ENCODE results near the gene ACTL10. TPM values are rescaled to one million over a fixed set of nuclear protein-coding genes. Genes with fewer than 3 reads are reported as not detected.

ACTL10 gene
- total and polyA plus RNA-seq, 2 donors (not counting 1 experiment from before 2014, with no cell fraction given) = 1.2 to 6.3 TPM

GRCh38 chr20:33685328-33686099 lies 18.8 kb downstream of the ACTL10 start:
- no peaks in the 10 kb centered on the region for H3K27me3 ChIP-seq (replicated peaks in 1 of 4; ENCODE audit: control extremely low read depth in 1 of 4, control insufficient read depth in 3 of 4, insufficient read depth in 4 of 4, low read length in 3 of 4)
- peaks cover 17 to 23% of the 10 kb centered on the region in 2 donors for H3K4me1 ChIP-seq (ENCODE audit: control insufficient read depth in 2 of 2, insufficient read depth in 2 of 2, low read length in 2 of 2)
- WGBS (ENCODE audit: insufficient coverage) = under 1% methylated on average over 53 of the region's 53 CpGs
- intact Hi-C loops (cut with micrococcal nuclease) = loop anchor here (1.0 kb wide), 6 partner anchors 11 to 276 kb away; partner anchors contain the start of genes ACTL10, CHMP4B, NECAB3 and PXMP4
- no peaks in the 10 kb centered on the region for H3K27me3 Mint-ChIP-seq
- H3K4me3 Mint-ChIP-seq = peak overlapping the region; percentile 81
- no peaks in the 10 kb centered on the region for H3K9me3 Mint-ChIP-seq (ENCODE audit: insufficient read depth)
- peak overlapping the region; percentile 96 for H3K4me2 ChIP-seq (replicated peaks; ENCODE audit: low read depth, low read length, poor library complexity, severe bottlenecking)
- peak; percentile 77 for DNase-seq
- H3K27ac Mint-ChIP-seq = peak overlapping the region; percentile 84
- H3K4me3 ChIP-seq (ENCODE audit: control extremely low read depth in 1 of 5, extremely low read depth in 1 of 5, insufficient read depth in 1 of 5, low read depth in 2 of 5, low read length in 4 of 5) = peak overlapping the region in 4 of 5 experiments; percentile 28 to 56 (median 40)
- peak overlapping the region; percentile 76 for H2AFZ ChIP-seq (ENCODE audit: insufficient read depth, low read depth, low read length, poor library complexity, severe bottlenecking)
- CTCF ChIA-PET = interaction anchor here (0.6 to 1.8 kb wide), 8 partner anchors 13 to 903 kb away, joined by 3 to 7 read pairs (median 4); partner anchors contain the start of gene ACTL10
- peak; percentile 19 for ATAC-seq (ENCODE audit: low read depth)
- no peaks in the 10 kb centered on the region for H3K36me3 ChIP-seq (replicated peaks in 1 of 2; ENCODE audit: control extremely low read depth in 1 of 2, control insufficient read depth in 1 of 2, extremely low read depth in 1 of 2, insufficient read depth in 2 of 2, low read length in 1 of 2)
- H3K9me3 ChIP-seq (ENCODE audit: control extremely low read depth in 1 of 3, control insufficient read depth in 2 of 3, insufficient read depth in 1 of 3, low read length in 2 of 3) = no peaks in the 10 kb centered on the region
- H4K20me1 ChIP-seq (ENCODE audit: control insufficient read depth, insufficient read depth, low read length, poor library complexity, severe bottlenecking) = no peaks in the 10 kb centered on the region
- H3K9ac ChIP-seq (ENCODE audit: low read length) = peak overlapping the region; percentile 42
- peaks cover 30% of the 10 kb centered on the region for H3K4me1 Mint-ChIP-seq
- no peaks in the 10 kb centered on the region for H3K79me2 ChIP-seq (ENCODE audit: control insufficient read depth, insufficient read depth, low read length)
- H3K27ac ChIP-seq (ENCODE audit: low read length in 2 of 2) = peak overlapping the region; percentile 50 to 65
- POLR2A ChIA-PET = interaction anchor here (0.6 to 1.3 kb wide), 4 partner anchors 10 to 98 kb away, joined by 4 to 6 read pairs (median 4); partner anchors contain the start of gene ACTL10
- TF ChIP-seq CTCF (IDR thresholded peaks at IDR 0.05) (no peak), EZH2 (IDR thresholded peaks at IDR 0.05; ENCODE audit: borderline replicate concordance, insufficient read depth, low read depth, low read length, poor library complexity, severe bottlenecking) (no peak)
